K562 (cell line): ENCODE measurements around the gene SMARCB1. TPM values are rescaled to one million over a fixed set of nuclear protein-coding genes. Genes with fewer than 3 reads are reported as not detected.

Source experiments
- DDX20 ChIP-seq: fragments of 450-650 bp; IDR thresholded peaks from 2 replicates; pipeline ENCODE4 v1.6.1; 2016; ENCODE audit warnings: missing genetic modification characterization, low read depth, mild to moderate bottlenecking, missing compliant biosample characterization, moderate library complexity
- GABPB2 ChIP-seq: fragments of 250-450 bp; sonication (Bioruptor Pico); conservative IDR thresholded peaks from 2 replicates; pipeline ENCODE4 v1.5.1; 2021; ENCODE audit warnings: mild to moderate bottlenecking
- HNRNPLL ChIP-seq: fragments of 200-400 bp; formaldehyde crosslinking; IDR thresholded peaks from 2 replicates; pipeline ENCODE4 v1.6.1; 2017; ENCODE audit warnings: low read length, low read depth, mild to moderate bottlenecking; ENCODE audit not compliant: poor library complexity, severe bottlenecking
- NCOR1 ChIP-seq: fragments of 450-650 bp; IDR thresholded peaks from 2 replicates; pipeline ENCODE4 v1.6.1; 2016; ENCODE audit warnings: mild to moderate bottlenecking, moderate library complexity
- NFXL1 ChIP-seq: fragments of 450-650 bp; formaldehyde crosslinking; IDR thresholded peaks from 2 replicates; pipeline ENCODE4 v1.4.0; 2021; ENCODE audit warnings: mild to moderate bottlenecking
- RB1 ChIP-seq: fragments of 450-650 bp; IDR thresholded peaks from 2 replicates; pipeline ENCODE4 v1.6.1; 2017; ENCODE audit warnings: low read depth, mild to moderate bottlenecking
- RBM25 ChIP-seq: fragments of 200-400 bp; formaldehyde crosslinking; IDR thresholded peaks from 2 replicates; pipeline ENCODE4 v1.6.1; 2018; ENCODE audit warnings: low read length, low read depth, moderate library complexity; ENCODE audit not compliant: severe bottlenecking
- SAFB ChIP-seq: fragments of 200-400 bp; formaldehyde crosslinking; IDR thresholded peaks from 2 replicates; pipeline ENCODE4 v1.6.1; 2017; ENCODE audit warnings: low read depth, low read length, borderline replicate concordance
- SIX5 ChIP-seq, 2 experiments: IDR thresholded peaks; 2 replicates each; pipeline ENCODE4 v1.6.1; 2011; ENCODE audit warnings: low read length in 2 of 2, borderline replicate concordance in 1 of 2, low read depth in 1 of 2, mild to moderate bottlenecking in 1 of 2, moderate library complexity in 1 of 2; ENCODE audit not compliant: insufficient read depth in 1 of 2
- ZNF12 ChIP-seq: sonication (generic); formaldehyde crosslinking; IDR thresholded peaks from 2 replicates; pipeline ENCODE4 v1.4.0; 2020; ENCODE audit warnings: mild to moderate bottlenecking, missing genetic modification reagents
- ZNF239 ChIP-seq: fragments of 250-450 bp; sonication (Bioruptor Pico); IDR thresholded peaks from 2 replicates; pipeline ENCODE4 v1.4.0; 2020; ENCODE audit warnings: mild to moderate bottlenecking
- ZNF644 ChIP-seq: fragments of 200-800 bp; sonication (Bioruptor generic); IDR thresholded peaks from 2 replicates; pipeline ENCODE4 v1.6.1; 2016; ENCODE audit warnings: low read depth, missing genetic modification characterization, missing compliant biosample characterization
- polyA plus RNA-seq, 8 experiments: library from polyadenylated mRNA; depleted of rRNA in 4 of 8; stranded (reverse) in 5 of 8; unstranded in 3 of 8; fragments of >200 nt; fragmentation: Nextera tagmentation in 2 of 8; fragmentation: Illumina TruSeq in 1 of 8; extraction: Ambion mirVana in 2 of 8; extraction: Trizol in 1 of 8; gene quantifications; 2 replicates each; pipeline versions ENCODE4 v1.2.1 to v1.2.3, GENCODE V29; 2011 to 2014; ENCODE audit warnings: inconsistent platforms in 1 of 8, missing spikeins in 1 of 8
- total RNA-seq, 7 experiments: library from RNA; depleted of rRNA in 6 of 7; stranded (reverse); fragments of >200 nt in 6 of 7; fragmentation: Illumina TruSeq in 2 of 7; extraction: Trizol in 2 of 7; gene quantifications; 2 replicates each; pipeline versions ENCODE4 v1.2.1 to v1.2.3, GENCODE V29; 2011 to 2021; ENCODE audit warnings: low replicate concordance in 1 of 7
- TF ChIP-seq, protein P1 (sequence below): sonication (generic); formaldehyde crosslinking; IDR thresholded peaks from 2 replicates; pipeline ENCODE4 v1.9.0; 2022; ENCODE audit warnings: mild to moderate bottlenecking, missing genetic modification reagents
- TF ChIP-seq, protein P2 (sequence below): sonication (generic); formaldehyde crosslinking; IDR thresholded peaks from 2 replicates; pipeline ENCODE4 v1.4.0; 2020; ENCODE audit warnings: mild to moderate bottlenecking, missing genetic modification reagents
- TF ChIP-seq, protein P3 (sequence below): fragments of 250-450 bp; sonication (Bioruptor Pico); IDR thresholded peaks from 2 replicates; pipeline ENCODE4 v1.5.0; 2021; ENCODE audit warnings: mild to moderate bottlenecking, borderline replicate concordance
- TF ChIP-seq, protein P4 (sequence below): sonication (generic); IDR thresholded peaks from 2 replicates; pipeline ENCODE4 v1.6.1; 2016
- TF ChIP-seq, protein P5 (sequence below): IDR thresholded peaks from 3 replicates; pipeline ENCODE4 v1.6.1; 2011; ENCODE audit warnings: borderline replicate concordance, mild to moderate bottlenecking; ENCODE audit not compliant: insufficient read length, insufficient read depth
- TF ChIP-seq, protein P6 (sequence below): fragments of 450-650 bp; formaldehyde crosslinking; IDR thresholded peaks from 2 replicates; pipeline ENCODE4 v1.4.0; 2022; ENCODE audit warnings: mild to moderate bottlenecking, moderate library complexity

Gene SMARCB1
- total and polyA plus RNA-seq, 9 of the 15 experiments (the other 6 are each of a cell fraction or from before 2014, with no cell fraction given): 1.2 to 113 (median 65.4) TPM

DNA sequence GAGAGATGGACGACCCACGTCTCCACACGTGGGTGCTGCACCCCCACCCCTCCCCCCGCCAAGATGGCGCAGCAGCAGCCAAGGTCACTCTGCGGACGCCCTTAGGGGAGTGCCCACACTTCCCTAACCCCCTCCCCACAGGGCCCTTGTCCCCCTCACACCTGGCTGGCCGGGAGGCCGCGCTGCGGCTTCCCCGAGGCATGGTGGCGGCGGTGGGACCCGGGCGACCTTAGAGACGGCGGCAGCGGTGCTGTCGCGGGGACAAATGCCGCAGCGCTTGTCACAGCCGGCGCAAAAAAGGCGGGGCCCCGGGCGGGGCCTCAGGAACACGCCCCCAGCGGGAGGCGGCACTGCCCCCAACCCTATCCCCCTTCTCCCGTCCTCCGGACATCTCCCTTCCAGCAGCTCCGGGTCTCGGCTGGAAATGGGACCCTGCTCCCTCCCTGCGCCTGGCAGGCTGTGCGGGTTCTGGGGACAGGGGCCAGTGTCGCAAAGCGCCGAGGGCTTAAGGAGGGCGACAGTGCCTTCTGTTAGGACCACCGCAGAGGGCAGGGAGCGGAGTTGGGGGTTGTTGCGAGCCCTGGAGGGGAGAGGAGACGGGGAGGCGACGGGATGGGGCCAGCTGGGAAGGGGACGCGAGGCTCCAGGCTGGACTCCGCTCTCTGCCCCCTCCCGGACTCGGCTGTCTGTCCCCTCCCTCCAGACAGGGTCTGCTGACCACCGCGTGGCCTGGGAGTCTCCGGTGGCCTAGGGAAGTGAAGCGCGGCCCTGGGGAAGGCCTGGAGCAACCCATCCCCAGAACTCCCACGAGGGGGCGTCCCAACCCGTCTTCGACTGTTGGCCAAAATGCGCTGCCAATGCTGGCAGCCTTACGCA is 18.9 kb upstream of the SMARCB1 start, which contains the start of gene CHCHD10 (continued):
- TF ChIP-seq, protein P1, sequence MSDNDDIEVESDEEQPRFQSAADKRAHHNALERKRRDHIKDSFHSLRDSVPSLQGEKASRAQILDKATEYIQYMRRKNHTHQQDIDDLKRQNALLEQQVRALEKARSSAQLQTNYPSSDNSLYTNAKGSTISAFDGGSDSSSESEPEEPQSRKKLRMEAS (CRISPR knock-in tag): peak; percentile 79
- TF ChIP-seq RB1: peak; percentile 73
- TF ChIP-seq ZNF239 (CRISPR knock-in tag): peak; percentile 64; the same call in 1 of the 2 replicates
- TF ChIP-seq, protein P2, sequence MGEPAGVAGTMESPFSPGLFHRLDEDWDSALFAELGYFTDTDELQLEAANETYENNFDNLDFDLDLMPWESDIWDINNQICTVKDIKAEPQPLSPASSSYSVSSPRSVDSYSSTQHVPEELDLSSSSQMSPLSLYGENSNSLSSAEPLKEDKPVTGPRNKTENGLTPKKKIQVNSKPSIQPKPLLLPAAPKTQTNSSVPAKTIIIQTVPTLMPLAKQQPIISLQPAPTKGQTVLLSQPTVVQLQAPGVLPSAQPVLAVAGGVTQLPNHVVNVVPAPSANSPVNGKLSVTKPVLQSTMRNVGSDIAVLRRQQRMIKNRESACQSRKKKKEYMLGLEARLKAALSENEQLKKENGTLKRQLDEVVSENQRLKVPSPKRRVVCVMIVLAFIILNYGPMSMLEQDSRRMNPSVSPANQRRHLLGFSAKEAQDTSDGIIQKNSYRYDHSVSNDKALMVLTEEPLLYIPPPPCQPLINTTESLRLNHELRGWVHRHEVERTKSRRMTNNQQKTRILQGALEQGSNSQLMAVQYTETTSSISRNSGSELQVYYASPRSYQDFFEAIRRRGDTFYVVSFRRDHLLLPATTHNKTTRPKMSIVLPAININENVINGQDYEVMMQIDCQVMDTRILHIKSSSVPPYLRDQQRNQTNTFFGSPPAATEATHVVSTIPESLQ (CRISPR knock-in tag): 0 out of 2 replicates have a peak, but pooled peaks have one; percentile 46
- TF ChIP-seq HNRNPLL: peak; percentile 67
- TF ChIP-seq GABPB2: no peak
- no peak for TF ChIP-seq ZNF644 (tag)
- no peak for TF ChIP-seq NFXL1 (CRISPR knock-in tag)
- TF ChIP-seq, protein P3, sequence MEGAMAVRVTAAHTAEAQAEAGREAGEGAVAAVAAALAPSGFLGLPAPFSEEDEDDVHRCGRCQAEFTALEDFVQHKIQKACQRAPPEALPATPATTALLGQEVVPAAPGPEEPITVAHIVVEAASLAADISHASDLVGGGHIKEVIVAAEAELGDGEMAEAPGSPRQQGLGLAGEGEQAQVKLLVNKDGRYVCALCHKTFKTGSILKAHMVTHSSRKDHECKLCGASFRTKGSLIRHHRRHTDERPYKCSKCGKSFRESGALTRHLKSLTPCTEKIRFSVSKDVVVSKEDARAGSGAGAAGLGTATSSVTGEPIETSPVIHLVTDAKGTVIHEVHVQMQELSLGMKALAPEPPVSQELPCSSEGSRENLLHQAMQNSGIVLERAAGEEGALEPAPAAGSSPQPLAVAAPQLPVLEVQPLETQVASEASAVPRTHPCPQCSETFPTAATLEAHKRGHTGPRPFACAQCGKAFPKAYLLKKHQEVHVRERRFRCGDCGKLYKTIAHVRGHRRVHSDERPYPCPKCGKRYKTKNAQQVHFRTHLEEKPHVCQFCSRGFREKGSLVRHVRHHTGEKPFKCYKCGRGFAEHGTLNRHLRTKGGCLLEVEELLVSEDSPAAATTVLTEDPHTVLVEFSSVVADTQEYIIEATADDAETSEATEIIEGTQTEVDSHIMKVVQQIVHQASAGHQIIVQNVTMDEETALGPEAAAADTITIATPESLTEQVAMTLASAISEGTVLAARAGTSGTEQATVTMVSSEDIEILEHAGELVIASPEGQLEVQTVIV (CRISPR knock-in tag): peak; percentile 73; the same call in 1 of the 2 replicates
- TF ChIP-seq, protein P4, sequence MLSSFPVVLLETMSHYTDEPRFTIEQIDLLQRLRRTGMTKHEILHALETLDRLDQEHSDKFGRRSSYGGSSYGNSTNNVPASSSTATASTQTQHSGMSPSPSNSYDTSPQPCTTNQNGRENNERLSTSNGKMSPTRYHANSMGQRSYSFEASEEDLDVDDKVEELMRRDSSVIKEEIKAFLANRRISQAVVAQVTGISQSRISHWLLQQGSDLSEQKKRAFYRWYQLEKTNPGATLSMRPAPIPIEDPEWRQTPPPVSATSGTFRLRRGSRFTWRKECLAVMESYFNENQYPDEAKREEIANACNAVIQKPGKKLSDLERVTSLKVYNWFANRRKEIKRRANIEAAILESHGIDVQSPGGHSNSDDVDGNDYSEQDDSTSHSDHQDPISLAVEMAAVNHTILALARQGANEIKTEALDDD: no peak
- TF ChIP-seq, protein P5, sequence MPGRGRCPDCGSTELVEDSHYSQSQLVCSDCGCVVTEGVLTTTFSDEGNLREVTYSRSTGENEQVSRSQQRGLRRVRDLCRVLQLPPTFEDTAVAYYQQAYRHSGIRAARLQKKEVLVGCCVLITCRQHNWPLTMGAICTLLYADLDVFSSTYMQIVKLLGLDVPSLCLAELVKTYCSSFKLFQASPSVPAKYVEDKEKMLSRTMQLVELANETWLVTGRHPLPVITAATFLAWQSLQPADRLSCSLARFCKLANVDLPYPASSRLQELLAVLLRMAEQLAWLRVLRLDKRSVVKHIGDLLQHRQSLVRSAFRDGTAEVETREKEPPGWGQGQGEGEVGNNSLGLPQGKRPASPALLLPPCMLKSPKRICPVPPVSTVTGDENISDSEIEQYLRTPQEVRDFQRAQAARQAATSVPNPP: no peak
- TF ChIP-seq RBM25: no peak
- TF ChIP-seq, protein P6, sequence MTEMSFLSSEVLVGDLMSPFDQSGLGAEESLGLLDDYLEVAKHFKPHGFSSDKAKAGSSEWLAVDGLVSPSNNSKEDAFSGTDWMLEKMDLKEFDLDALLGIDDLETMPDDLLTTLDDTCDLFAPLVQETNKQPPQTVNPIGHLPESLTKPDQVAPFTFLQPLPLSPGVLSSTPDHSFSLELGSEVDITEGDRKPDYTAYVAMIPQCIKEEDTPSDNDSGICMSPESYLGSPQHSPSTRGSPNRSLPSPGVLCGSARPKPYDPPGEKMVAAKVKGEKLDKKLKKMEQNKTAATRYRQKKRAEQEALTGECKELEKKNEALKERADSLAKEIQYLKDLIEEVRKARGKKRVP: peak; percentile 45; the same call in 1 of the 2 replicates
- no peak for TF ChIP-seq SAFB
- no peak for TF ChIP-seq DDX20 (tag)
- peak; percentile 35; the same call in 1 of the 2 replicates for TF ChIP-seq NCOR1
- TF ChIP-seq SIX5 (IDR thresholded peaks at IDR 0.05; ENCODE audit: borderline replicate concordance in 1 of 2, insufficient read depth in 1 of 2, low read depth in 1 of 2, low read length in 2 of 2): no peak
- TF ChIP-seq ZNF12: 0 out of 2 replicates have a peak, but pooled peaks have one; percentile 70
